ENCODE measurements around the gene NR2C1. TPM values are rescaled to one million over a fixed set of nuclear protein-coding genes. Genes with fewer than 3 reads are reported as not detected.

The NR2C1 gene
- total RNA-seq, 1 experiment from 2014 or later, result 102 TPM

DNA sequence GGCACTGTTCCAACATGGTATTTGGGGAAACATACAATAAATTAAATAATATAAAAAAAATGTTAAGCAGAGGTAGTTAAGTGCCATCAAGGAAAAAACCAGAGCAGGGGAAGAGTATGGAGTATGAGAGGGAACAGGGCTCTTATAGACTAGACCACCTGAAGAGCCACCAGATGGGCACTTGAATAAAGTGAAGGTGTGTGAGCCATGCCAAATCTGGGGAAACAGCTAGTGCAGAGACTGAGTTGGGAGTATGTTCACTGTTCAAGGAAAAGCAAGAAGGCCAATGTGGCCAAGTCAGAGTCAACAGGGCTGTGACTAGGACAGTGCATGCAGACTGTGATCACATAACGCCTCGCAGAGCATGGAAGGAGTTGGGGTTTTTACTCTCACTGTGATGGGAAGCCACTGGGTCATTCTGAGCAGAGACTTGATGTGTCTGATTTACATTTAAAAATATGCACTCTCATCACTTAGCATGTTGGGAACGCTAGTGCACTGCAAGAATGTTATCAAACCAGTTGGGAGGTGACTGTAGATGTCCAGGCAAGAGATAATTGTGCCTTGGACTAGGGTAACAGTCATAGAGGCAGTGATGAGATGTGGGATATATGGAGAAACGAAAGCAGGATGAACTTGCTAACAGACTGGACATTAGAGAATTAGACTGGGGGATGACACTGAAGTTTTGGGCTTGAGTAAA lies 95.5 kb downstream of the NR2C1 start:
- in situ Hi-C loops (cut with HindIII; ENCODE audit: low sequenced_read_pairs), result no loop called here
- peak; percentile 88 for DNase-seq (ENCODE audit: low spot score)

DNA sequence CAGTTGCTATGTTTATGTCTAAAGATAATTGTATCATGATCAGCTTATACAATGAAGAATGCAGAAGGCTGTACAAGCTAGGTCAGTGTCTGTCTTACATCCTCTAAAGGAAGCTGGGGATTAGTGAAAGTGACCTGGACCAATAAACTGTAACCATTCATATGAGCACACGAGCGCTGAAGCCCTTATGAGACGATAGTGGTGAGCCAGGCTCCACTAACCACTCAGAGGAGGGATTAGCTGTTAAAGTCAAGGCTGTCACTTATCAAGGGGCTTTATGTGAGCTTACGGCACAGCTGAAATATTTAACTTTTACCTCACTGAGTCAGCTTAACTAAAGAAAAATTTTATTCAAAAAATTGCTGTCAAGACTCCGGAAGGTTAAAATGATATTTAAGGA lies 100.2 kb downstream of the NR2C1 start:
- in situ Hi-C loops (cut with HindIII; ENCODE audit: low sequenced_read_pairs), result no loop called here
- DNase-seq (ENCODE audit: low spot score), result no peak

GRCh38 chr12:94972795-94973194 lies 100.6 kb downstream of the NR2C1 start:
- in situ Hi-C loops (cut with HindIII; ENCODE audit: low sequenced_read_pairs), result no loop called here
- DNase-seq (ENCODE audit: low spot score), result no peak

DNA sequence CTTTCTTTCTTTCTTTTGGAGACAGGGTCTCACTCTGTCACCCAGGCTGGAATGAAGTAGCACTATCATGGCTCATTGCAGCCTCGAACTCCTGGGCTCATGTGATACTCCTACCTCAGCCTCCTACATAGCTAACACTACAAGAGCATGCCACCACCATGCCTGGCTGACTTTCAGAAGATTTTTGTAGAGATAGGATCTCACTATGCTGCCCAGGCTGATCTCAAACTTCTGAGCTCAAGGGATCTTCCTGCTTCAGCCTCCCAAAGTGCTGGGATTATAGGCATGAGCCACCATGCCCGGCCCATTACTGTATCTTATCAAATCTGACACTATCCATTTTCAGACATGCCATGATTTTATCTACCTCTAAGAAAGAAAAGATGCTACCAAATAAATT lies 101.5 kb downstream of the NR2C1 start:
- no peak for DNase-seq (ENCODE audit: low spot score)
- in situ Hi-C loops (cut with HindIII; ENCODE audit: low sequenced_read_pairs), result no loop called here

DNA sequence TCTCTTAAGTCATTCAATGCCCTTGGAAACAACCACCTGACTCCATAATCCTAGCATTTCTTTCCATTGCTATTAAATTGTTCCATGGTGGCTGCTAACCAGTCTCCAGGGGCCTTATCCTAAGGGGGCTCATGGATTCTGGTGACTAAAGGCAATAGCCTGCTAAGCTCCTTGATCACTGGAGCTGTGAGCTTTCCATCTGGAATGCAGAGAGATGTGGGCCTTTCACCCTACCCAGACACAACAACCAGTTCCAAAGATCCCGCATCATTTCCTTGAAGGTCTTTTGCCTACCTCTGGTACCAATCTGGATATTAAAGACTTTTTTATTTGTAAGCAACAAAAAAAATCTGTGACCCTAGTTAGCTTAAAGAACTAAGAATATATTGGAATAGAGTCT lies 102.9 kb downstream of the NR2C1 start:
- no peak for DNase-seq (ENCODE audit: low spot score)
- in situ Hi-C loops (cut with HindIII; ENCODE audit: low sequenced_read_pairs), result no loop called here

Other genes with a start within 250 kb of the NR2C1 start
- 219 and 243 TPM in 2 replicates for gene NDUFA12, start 69.9 kb downstream of the NR2C1 start, total RNA-seq (2014; rRNA removed; shearing (Covaris generic))
- 3.8 and 3.9 TPM in 2 replicates for gene FGD6, start 143.8 kb upstream of the NR2C1 start, total RNA-seq (2014; rRNA removed; shearing (Covaris generic))
- gene VEZT, start 144.2 kb upstream of the NR2C1 start, total RNA-seq (2014; rRNA removed; shearing (Covaris generic)), result 32.2 and 50.3 TPM in 2 replicates